Measurements from ENCODE around the gene SLAMF9.

SLAMF9 gene

DNA sequence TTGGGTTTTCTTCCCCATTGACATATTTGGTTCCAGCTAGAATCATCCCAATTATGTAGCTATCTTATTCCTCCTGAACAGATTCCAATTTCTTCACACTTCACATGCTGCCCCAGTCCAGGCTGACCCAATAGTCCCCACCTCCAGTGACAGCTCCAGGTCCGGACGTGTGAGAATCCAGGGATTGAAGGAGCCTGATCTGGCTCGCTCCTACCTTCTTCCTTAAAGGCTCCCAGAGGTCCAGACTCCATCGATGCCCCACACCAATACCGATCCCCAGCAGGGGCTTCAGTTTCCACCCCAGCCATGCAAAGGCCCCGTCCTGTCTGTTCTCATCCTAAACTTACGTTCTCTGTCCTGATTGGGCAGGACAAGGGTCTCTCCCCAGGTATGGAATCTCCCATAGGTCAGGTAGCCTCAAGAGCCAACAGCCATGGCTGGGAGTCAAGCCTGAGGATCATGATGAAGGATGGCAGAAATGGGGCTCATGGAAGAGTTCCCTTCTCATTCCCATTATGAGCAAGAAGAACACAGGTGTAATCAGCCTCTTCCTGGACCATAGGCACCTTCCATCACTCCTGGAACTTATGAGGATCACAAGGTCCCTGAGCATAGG, 20.4 kb upstream of the SLAMF9 start:
- no peak for DNase-seq

DNA sequence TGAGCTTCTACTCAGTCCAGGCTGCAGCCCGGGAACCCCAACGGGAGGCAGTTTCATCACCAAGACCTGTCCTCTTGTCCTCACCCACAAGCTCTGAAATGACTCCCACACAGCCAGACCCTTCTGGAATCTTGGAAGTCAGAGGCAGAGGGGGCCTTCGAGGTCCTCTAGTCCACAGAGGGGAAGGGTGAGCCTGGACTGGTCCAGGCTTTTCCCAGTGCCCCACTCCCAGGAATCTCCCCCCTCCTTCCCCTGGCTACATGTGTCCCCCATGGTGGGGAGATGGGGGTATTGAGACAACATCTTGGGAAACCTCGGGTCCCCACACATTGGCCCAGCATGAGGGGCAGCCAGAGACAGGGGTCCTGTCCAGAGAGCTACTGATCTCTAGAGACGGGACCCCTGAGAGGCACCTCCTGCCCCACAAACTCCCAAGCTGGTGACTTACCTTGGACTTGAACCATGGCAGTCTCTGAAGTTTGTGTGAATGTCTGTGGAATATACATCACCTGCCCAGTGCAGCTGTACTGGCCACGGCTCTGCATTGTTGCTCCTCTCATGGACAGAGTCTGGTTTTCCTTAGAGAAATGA, 19.4 kb upstream of the SLAMF9 start:
- no peak for DNase-seq

DNA sequence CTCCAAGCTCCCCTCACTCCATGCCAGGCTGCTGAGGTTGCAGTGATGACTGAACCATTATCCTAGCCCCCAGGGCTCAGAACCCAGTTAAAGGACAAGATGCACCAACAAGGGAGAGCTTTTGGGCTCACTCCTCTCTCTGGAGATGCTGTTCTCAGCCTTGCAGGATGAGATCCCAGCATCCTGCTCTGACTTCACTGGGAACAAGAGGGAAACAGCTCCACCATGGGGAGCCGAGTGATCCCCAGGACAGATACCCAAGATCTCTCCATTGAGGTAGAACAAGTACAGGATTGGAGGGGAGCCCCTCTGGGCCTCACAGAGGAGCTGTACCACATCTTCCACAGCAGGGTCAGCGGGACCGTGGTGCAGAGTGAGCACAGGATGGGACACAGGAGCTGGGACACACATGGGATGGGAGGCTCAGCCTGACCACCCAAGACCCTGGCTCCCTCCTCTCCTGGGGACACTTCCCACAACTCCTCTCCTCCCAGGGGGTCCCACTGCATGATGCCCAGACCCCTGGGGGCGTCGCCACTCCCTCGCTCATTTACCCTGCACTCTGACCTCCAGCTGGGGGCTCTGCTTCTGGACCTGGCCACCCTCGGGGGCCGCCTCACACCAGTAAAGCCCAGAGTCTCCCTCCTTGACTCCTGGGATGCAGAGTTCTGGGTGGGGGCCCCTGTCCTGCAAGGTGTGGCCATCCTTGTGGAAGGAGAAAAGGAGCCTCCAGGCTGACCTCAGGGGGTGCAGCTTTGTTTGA, 18.6 kb upstream of the SLAMF9 start:
- no peak for DNase-seq

DNA sequence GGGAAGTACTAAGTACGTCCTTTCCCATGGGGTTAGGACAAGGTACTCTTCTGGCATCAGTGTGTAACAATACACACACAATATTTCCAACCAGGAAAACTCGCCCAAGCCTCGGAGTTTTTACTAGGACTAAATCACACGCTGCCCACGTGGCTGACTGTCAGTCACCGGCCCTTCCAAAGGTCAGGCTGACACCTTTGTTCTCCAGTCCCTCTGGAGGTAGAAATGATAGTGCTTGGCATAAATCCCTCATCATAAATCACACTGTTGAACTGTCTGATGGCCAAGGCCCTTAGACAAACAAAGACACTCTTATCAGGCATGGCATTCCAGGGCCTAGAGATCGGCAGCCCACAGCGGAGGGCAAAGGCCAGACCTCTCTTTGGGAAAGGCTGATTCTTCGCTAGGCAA, 16.9 kb upstream of the SLAMF9 start:
- DNase-seq, result no peak

- DNase-seq, result no peak
These were observed 14.9 kb upstream of the SLAMF9 start for GRCh38 chr1:159968901-159969300.

- DNase-seq, result no peak
These were observed 11.2 kb upstream of the SLAMF9 start for GRCh38 chr1:159965263-159965662.

DNA sequence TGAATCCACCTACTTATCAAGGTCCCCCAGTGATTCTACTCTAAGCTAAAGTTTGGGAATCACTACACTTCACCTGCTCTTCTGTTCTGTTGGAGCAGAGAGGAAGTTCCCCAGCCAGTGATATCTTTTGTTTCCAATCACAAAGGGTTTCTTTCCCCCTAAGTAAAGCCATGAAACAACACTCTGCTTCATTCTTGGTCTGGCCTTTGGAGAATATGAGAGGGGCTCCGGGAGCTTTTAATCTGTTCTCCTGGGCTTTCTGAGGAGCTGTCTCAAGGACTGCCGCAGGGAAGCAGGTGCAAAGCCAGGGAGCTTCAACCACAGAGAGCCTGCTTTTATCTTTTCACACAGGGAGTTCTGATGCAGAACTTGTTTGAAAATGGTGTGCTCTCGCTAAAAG, 10.1 kb upstream of the SLAMF9 start:
- DNase-seq, result no peak

DNA sequence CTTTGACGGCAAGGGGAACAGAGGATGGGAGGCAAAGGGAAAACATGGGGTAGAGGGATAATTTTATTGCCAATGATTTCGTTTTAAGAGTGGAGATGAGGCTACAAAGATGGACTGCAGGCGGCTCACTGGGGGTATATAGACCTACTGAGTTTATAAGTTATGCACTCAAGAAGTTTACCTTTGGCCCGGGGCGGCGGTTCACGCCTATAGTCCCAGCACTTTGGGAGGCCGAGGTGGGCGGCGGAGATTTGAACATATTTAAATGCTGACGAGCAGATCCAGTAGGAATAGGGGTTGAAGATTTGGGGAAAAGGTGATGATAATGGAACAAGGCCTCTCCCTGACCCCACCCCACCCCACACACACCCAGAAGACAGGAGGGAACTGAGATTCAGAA, 8.1 kb upstream of the SLAMF9 start:
- DNase-seq, result no peak

GRCh38 chr1:159961636-159962035, 7.6 kb upstream of the SLAMF9 start:
- no peak for DNase-seq

DNA sequence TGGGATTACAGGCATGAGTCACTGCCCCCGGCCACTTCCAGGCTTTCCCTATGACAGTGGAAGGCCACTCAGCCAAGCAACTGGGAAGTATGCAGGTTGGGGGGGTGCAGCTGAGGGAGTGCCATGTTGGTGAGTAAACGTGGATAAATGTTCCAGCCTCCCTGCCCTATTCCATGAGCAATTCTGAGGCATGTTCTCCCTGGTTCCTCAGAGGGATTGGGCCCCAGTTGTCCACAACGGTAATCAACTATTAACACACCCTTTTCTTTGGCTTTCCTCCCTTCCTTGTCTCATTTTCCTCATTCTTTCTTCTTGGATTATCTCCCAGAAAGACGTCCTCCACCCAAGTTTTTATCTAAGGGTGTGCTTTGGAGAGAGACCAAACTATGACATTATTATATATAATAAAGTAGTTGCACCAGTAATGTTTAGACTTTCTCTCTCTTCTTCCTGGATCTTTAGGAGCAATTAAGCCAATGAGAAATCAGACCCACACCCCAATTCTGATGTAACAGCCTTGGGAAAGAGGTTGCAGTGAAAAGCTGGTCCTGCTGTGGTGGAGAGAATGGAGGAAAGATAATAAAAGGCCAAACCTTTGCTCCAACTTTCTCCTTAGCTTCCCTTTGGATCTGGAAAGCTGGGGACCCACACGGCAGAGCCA, 6.8 kb upstream of the SLAMF9 start:
- no peak for DNase-seq

GRCh38 chr1:159959451-159959850, 5.4 kb upstream of the SLAMF9 start:
- no peak for DNase-seq

- DNase-seq, result no peak
These were observed 4.8 kb upstream of the SLAMF9 start for GRCh38 chr1:159958719-159959380.

DNA sequence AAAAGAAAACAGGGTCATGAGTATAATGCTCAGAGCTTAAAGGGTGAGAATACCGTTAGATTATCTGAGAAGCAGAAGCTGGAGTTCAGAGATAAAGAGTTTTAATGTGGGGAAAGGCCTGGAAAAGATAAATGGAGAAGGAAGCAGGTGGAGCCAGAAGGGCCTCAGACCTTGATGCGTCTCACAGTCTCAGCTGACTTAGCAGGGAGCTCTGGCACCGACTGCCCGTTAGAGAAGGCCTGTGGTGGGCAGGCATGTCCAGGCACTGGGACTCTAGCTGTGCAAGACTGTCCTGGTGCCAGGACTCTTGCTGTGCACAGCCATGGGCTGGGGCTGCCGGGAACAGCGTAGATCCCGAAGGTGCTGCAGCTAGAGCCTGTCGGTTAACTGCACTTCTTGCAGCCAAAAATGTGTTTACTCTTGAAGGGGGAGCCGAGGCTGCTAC, 3.8 kb upstream of the SLAMF9 start:
- no peak for DNase-seq

- no peak for DNase-seq
These were observed 1.4 kb upstream of the SLAMF9 start for GRCh38 chr1:159955456-159955855.

- DNase-seq, result no peak
These were observed 1.1 kb downstream of the SLAMF9 start for GRCh38 chr1:159952932-159953331.

- no peak for DNase-seq
These were observed 2.5 kb downstream of the SLAMF9 start for GRCh38 chr1:159951551-159951950.

DNA sequence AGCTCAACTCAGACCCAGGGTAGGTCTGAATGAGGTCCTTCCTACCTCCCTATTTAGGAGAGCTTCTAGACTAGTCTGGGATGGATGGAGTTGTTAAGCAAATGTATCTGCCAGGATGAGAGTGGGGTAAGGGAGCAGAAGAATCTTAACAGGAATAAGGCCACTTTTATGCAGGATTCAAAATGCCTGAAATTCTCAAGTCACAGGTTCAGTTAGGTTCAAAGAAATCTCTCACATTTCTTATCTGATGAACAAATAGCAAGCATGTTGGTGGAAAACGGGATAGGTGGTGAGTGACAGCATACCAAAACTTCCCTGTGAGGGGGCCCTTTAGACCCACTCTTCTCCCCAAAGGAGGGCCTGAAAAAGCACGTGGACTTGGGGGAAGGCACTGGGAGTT, 3.0 kb downstream of the SLAMF9 start:
- DNase-seq, result no peak

GRCh38 chr1:159949981-159950381, 4.1 kb downstream of the SLAMF9 start:
- DNase-seq, result no peak

- no peak for DNase-seq
These were observed 4.9 kb downstream of the SLAMF9 start for GRCh38 chr1:159949123-159949522.

DNA sequence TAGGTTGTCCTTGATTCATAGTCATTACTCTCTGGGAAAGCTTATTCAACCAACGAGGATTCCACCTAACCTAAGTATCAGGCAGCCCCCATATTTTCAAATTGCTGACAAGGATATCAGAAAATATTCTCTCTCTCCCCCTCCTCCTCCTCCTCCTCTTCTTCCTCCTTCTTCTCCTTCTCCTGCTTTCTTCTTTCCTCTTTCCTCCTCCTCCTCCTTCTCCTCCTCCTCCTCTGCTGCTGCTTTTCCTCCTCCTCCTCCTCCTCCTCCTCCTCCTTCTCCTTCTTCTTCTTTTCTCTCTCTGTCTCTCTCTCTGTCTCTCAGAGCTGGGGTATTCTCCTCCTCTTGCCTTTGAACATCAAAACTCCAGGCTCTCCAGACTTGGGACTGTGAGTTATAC, 6.1 kb downstream of the SLAMF9 start:
- no peak for DNase-seq

DNA sequence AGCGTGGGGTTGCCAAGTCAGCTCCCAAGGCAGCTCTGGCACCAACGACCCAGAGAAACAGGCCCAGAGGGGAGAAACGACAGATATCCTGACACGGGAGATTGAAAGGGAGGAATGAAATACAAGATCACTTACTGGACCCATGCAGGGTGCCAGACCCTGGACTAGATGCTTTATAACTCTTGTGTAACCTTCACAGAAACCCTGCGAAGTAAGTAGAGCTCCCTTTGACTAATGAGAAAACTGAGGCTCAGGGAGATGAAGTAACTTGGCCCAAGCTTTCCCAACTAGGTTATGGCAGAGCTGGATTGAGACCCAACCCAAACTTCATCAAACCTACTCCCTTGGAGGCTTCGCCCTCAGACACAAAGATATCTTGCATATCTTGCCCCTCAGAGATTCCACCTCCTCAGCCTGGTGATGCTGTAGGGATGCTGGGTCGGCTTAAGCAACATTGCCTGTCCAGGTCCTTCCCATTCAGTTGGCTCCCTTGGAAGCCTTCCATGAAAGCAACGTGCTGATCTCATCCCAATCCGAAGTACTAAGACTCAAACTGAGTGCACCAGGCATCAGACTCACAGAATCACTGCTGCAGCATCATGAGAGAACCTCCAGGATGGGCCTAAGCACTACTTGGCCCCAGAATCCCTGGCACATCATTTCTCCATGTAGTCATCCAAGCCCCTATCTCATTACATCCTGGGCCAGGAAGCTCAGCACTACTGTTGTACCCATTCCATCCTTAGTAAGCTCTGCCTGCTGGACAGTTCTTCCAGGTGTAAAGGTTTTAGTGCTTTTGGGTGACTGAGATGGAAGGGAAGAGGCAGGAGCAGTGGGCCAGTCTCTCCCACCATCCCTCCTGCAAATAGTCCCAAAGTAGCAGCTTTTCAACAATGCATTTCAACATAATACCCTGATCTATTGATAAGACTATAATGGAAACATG, 7.5 kb downstream of the SLAMF9 start:
- no peak for DNase-seq

Data from NCI-H2171 treated with DMSO at 0.1 percent for 48 hours (cell line).